Neural progenitor cell (in vitro differentiated cells): ENCODE results near the gene KMT2E.

ENCODE experiments used
- CTCF ChIP-seq: fragments of 200-600 bp; sonication (generic); IDR thresholded peaks from 2 replicates; pipeline ENCODE4 v1.5.1; 2017; ENCODE audit warnings: antibody characterized with exemption, mild to moderate bottlenecking
- EZH2phosphoT487 ChIP-seq: fragments of 200-600 bp; sonication (generic); IDR thresholded peaks from 2 replicates; pipeline ENCODE4 v1.6.1; 2017; ENCODE audit warnings: antibody characterized with exemption

DNA sequence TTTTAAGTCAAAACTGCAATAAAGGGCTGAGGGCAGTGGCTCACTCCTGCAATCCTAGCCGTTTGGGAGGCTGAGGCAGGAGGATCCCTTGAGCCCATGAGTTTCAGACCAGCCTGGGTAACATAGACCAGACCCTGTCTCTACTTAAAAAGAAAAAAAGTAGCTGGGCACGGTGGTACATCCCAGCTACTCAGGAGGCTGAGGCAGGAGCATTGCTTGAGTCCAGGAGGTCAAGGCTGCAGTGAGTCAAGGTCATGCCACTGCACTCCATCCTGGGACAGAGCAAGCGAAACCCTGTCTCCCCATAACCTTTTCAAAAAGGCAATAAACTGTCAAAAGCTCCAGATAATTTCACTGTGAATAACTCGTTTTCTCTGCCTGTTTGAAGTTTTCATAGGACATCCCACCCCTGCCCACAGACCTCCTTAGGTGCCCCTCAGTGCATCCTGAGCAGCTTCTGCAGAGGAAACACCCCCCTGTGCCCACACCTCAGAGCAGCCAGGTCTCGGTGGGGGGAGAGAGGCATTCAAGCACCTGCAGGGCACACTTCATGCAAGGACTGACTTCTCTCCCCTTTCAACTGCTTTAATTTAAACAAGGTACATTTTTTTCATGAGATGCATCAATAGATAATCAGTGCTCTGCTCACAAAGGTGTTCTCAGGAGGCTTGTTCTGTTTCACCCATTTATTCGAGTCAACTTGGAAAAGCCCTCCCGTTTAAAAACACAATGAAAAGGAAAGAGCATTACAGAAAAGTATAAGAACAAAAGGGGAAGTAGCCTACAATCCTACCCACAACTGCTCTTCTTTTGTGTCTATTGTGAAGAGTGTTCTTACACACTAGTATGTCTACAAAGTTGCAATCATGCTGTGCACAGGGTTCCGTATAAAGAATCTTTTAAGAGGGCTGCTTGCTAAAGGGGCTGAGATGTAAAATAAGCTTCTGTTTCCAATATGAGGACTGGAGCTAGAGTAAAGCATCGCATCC lies 104.9 kb downstream of the KMT2E start:
- TF ChIP-seq CTCF (no peak), EZH2phosphoT487 (no peak)
